K562 (cell line): ENCODE data around the gene ECE2. TPM values are rescaled to one million over a fixed set of nuclear protein-coding genes. Genes with fewer than 3 reads are reported as not detected.

Source experiments
- ARID4B ChIP-seq: sonication (generic); formaldehyde crosslinking; IDR thresholded peaks from 2 replicates; pipeline ENCODE4 v1.8.0; 2022; ENCODE audit warnings: mild to moderate bottlenecking, missing genetic modification reagents
- FOXK2 ChIP-seq, 2 experiments: fragments of 450-650 bp; IDR thresholded peaks in 1 of 2; conservative IDR thresholded peaks in 1 of 2; 2 replicates each; pipeline ENCODE4 v1.6.1; 2016; ENCODE audit warnings: low read depth in 2 of 2, mild to moderate bottlenecking in 1 of 2
- SIN3A ChIP-seq, 2 experiments: fragments of 150-350 bp in 1 of 2; IDR thresholded peaks; 2 replicates each; pipeline ENCODE4 v1.6.1; 2011 to 2016; ENCODE audit warnings: borderline replicate concordance in 2 of 2, low read depth in 2 of 2, low read length in 2 of 2, mild to moderate bottlenecking in 2 of 2, moderate library complexity in 2 of 2; ENCODE audit not compliant: control insufficient read depth in 1 of 2
- SRF ChIP-seq, 2 experiments: fragments of 250-450, 450-650 bp in 1 of 2; sonication (Bioruptor Pico) in 1 of 2; sonication (generic) in 1 of 2; formaldehyde crosslinking; IDR thresholded peaks; 2 replicates each; pipeline versions ENCODE4 v1.5.0 to v1.5.1; 2020 to 2022; ENCODE audit warnings: mild to moderate bottlenecking in 1 of 2, missing genetic modification reagents in 1 of 2
- ZBTB43 ChIP-seq: sonication (generic); formaldehyde crosslinking; IDR thresholded peaks from 2 replicates; pipeline ENCODE4 v1.8.0; 2023; ENCODE audit warnings: mild to moderate bottlenecking, missing genetic modification reagents
- ZFP30 ChIP-seq: fragments of 250-450 bp; sonication (Bioruptor Pico); IDR thresholded peaks from 2 replicates; pipeline ENCODE4 v1.8.0; 2022; ENCODE audit warnings: moderate library complexity, mild to moderate bottlenecking, inconsistent platforms, borderline replicate concordance
- ZFX ChIP-seq: sonication (generic); formaldehyde crosslinking; IDR thresholded peaks from 2 replicates; pipeline ENCODE4 v1.8.0; 2022; ENCODE audit warnings: mild to moderate bottlenecking, missing genetic modification reagents, moderate library complexity
- ZNF609 ChIP-seq: sonication (generic); formaldehyde crosslinking; IDR thresholded peaks from 2 replicates; pipeline ENCODE4 v1.8.1; 2023; ENCODE audit warnings: missing genetic modification reagents, mild to moderate bottlenecking, borderline replicate concordance
- ZSCAN32 ChIP-seq: fragments of 450-650 bp; formaldehyde crosslinking; IDR thresholded peaks from 2 replicates; pipeline ENCODE4 v1.4.0; 2020; ENCODE audit warnings: mild to moderate bottlenecking, moderate library complexity
- polyA plus RNA-seq, 8 experiments: library from polyadenylated mRNA; depleted of rRNA in 4 of 8; stranded (reverse) in 5 of 8; unstranded in 3 of 8; fragments of >200 nt; fragmentation: Nextera tagmentation in 2 of 8; fragmentation: Illumina TruSeq in 1 of 8; extraction: Ambion mirVana in 2 of 8; extraction: Trizol in 1 of 8; gene quantifications; 2 replicates each; pipeline versions ENCODE4 v1.2.1 to v1.2.3, GENCODE V29; 2011 to 2014; ENCODE audit warnings: inconsistent platforms in 1 of 8, missing spikeins in 1 of 8
- total RNA-seq, 7 experiments: library from RNA; depleted of rRNA in 6 of 7; stranded (reverse); fragments of >200 nt in 6 of 7; fragmentation: Illumina TruSeq in 2 of 7; extraction: Trizol in 2 of 7; gene quantifications; 2 replicates each; pipeline versions ENCODE4 v1.2.1 to v1.2.3, GENCODE V29; 2011 to 2021; ENCODE audit warnings: low replicate concordance in 1 of 7
- TF ChIP-seq, protein P1 (sequence below): fragments of 450-650 bp; IDR thresholded peaks from 2 replicates; pipeline ENCODE4 v1.6.1; 2017; ENCODE audit warnings: antibody characterized with exemption
- TF ChIP-seq, protein P2 (sequence below): sonication (generic); formaldehyde crosslinking; IDR thresholded peaks from 2 replicates; pipeline ENCODE4 v1.8.0; 2022; ENCODE audit warnings: mild to moderate bottlenecking, missing genetic modification reagents

The ECE2 gene
- total and polyA plus RNA-seq, 9 of the 15 experiments (the other 6 are each of a cell fraction or from before 2014, with no cell fraction given), result not detected

DNA sequence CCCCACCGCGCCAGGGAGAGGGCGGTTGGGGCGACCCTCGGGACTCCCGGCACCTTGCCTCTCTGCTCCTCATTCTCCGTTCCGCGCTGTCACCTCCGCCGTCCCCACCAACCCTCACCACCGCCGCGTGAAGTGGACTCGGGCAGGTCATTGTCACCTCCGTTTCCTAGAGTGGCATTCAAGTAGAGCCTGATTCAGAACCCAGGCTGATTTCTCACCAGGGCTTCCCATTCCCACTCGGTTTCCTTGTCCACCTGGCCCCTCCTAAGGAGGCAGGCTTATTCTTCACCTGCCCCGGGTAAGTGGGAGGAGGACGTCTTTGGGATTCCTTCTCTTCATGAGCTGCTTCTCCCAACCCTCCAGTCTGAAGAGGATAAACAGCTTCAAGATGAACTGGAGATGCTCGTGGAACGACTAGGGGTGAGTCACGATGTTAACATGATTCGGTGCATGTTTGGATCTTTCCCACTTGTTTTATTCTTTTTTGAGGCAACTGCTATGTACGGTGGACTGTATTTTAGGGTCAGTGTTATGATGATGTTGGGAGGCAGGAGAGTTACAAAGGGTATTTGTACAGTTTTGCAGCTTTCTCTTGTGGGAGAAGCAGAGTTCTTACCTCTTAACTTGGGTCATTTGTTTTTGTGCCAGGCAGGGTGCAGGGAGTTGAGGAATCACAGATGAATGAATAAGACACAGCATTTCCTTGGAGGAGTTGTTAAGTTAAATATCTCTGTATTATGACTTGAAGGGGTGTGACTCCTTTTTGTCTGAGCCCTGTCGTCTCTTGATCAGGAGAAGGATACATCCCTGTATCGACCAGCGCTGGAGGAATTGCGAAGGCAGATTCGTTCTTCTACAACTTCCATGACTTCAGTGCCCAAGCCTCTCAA lies 23.9 kb downstream of the ECE2 start (continued):
- TF ChIP-seq ARID4B (CRISPR knock-in tag) (peak; percentile 80), ZSCAN32 (CRISPR knock-in tag) (no peak), ZFX (CRISPR knock-in tag) (peak; percentile 64), ZNF609 (CRISPR knock-in tag) (0 out of 2 replicates have a peak, but pooled peaks have one; percentile 40), ZFP30 (CRISPR knock-in tag) (no peak), ZBTB43 (CRISPR knock-in tag) (no peak), SRF (CRISPR knock-in tag; IDR thresholded peaks at IDR 0.05) (no peak), FOXK2 (conservative IDR thresholded peaks at IDR 0.05 in 1 of 2, IDR thresholded peaks at IDR 0.05 in 1 of 2; ENCODE audit: low read depth in 2 of 2) (0 out of 4 replicates have a peak, but pooled peaks of 1 of the 2 experiments have one; percentile 49), SIN3A (IDR thresholded peaks at IDR 0.05; ENCODE audit: borderline replicate concordance in 2 of 2, control insufficient read depth in 1 of 2, low read depth in 2 of 2, low read length in 2 of 2) (peak in 1 of 2 experiments; percentile 35; a peak in 1 of 4 replicates)
- TF ChIP-seq, protein P1, sequence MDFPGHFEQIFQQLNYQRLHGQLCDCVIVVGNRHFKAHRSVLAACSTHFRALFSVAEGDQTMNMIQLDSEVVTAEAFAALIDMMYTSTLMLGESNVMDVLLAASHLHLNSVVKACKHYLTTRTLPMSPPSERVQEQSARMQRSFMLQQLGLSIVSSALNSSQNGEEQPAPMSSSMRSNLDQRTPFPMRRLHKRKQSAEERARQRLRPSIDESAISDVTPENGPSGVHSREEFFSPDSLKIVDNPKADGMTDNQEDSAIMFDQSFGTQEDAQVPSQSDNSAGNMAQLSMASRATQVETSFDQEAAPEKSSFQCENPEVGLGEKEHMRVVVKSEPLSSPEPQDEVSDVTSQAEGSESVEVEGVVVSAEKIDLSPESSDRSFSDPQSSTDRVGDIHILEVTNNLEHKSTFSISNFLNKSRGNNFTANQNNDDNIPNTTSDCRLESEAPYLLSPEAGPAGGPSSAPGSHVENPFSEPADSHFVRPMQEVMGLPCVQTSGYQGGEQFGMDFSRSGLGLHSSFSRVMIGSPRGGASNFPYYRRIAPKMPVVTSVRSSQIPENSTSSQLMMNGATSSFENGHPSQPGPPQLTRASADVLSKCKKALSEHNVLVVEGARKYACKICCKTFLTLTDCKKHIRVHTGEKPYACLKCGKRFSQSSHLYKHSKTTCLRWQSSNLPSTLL, result no peak
- TF ChIP-seq, protein P2, sequence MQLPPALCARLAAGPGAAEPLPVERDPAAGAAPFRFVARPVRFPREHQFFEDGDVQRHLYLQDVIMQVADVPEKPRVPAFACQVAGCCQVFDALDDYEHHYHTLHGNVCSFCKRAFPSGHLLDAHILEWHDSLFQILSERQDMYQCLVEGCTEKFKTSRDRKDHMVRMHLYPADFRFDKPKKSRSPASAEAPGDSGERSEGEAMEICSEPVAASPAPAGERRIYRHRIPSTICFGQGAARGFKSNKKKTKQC (CRISPR knock-in tag), result 0 out of 2 replicates have a peak, but pooled peaks have one; percentile 46
